KBM-7 (cell line): ENCODE results near the gene NKRF.

Source experiments
- DNase-seq: peaks from one replicate; pipeline ENCODE4 v3.0.0-alpha.2; 2015
- in situ Hi-C: fragments of 300-500 bp; cut with MboI; formaldehyde crosslinking; loops from 2 replicates; pipeline ENCODE4 v1.14.3; 2020; ENCODE audit warnings: low sequenced_read_pairs, low pct_unique_long_range_greater_than_20kb, mixed read lengths

NKRF gene

GRCh38 chrX:119618439-119618838, 12.2 kb upstream of the NKRF start:
- in situ Hi-C loops, result no loop called here
- peak; percentile 78 for DNase-seq

GRCh38 chrX:119617517-119618164, 11.4 kb upstream of the NKRF start:
- DNase-seq, result peak; percentile 78
- in situ Hi-C loops, result no loop called here

- in situ Hi-C loops, result no loop called here
- no peak for DNase-seq
Observed at GRCh38 chrX:119614776-119615175, 8.6 kb upstream of the NKRF start.

GRCh38 chrX:119607018-119607389, 780 bp upstream of the NKRF start:
- in situ Hi-C loops, result no loop called here
- DNase-seq, result no peak

- DNase-seq, result peak; percentile 35
- in situ Hi-C loops, result no loop called here
Observed at GRCh38 chrX:119605464-119606279, 552 bp downstream of the NKRF start.

- DNase-seq, result no peak
Observed at GRCh38 chrX:119604766-119605463, 1.3 kb downstream of the NKRF start.

GRCh38 chrX:119602701-119603255, 3.4 kb downstream of the NKRF start:
- in situ Hi-C loops, result no loop called here
- no peak for DNase-seq

More at GRCh38 chrX:119604766-119605463, 1.3 kb downstream of the NKRF start:
- in situ Hi-C loops, result no loop called here

GRCh38 chrX:119589810-119590209, 16.4 kb downstream of the NKRF start:
- in situ Hi-C loops, result no loop called here
- no peak for DNase-seq

- in situ Hi-C loops, result no loop called here
- no peak for DNase-seq
Observed at GRCh38 chrX:119583431-119584059, 22.7 kb downstream of the NKRF start.

- peak; percentile 24 for DNase-seq
- in situ Hi-C loops, result no loop called here
Observed at GRCh38 chrX:119579414-119579813, 26.8 kb downstream of the NKRF start.

GRCh38 chrX:119574394-119575266, 31.6 kb downstream of the NKRF start, which contains the start of gene UBE2A:
Gene UBE2A (plus strand): TSS chrX:119574563. CDS start chrX:119574712, 149 bp downstream.
- in situ Hi-C loops, result no loop called here
- peak; percentile 98 for DNase-seq

- no peak for DNase-seq
- in situ Hi-C loops, result no loop called here
Observed at GRCh38 chrX:119573840-119574393, 32.3 kb downstream of the NKRF start.

- DNase-seq, result no peak
- in situ Hi-C loops, result no loop called here
Observed at GRCh38 chrX:119573222-119573621, 33.0 kb downstream of the NKRF start.

GRCh38 chrX:119570351-119570835, 35.8 kb downstream of the NKRF start:
- no peak for DNase-seq
- in situ Hi-C loops, result no loop called here

- in situ Hi-C loops, result no loop called here
- peak; percentile 97 for DNase-seq
Observed at GRCh38 chrX:119565107-119565663, 41.0 kb downstream of the NKRF start, which contains the start of gene STEEP1. Gene STEEP1 (minus strand): TSS chrX:119565409. CDS start chrX:119565355, 54 bp downstream.

GRCh38 chrX:119552508-119552907, 53.7 kb downstream of the NKRF start:
- in situ Hi-C loops, result no loop called here
- no peak for DNase-seq

- DNase-seq, result no peak
- in situ Hi-C loops, result no loop called here
Observed at GRCh38 chrX:119549327-119550016, 56.8 kb downstream of the NKRF start.
